ENCODE results near the gene PRDM1.

PRDM1 gene

DNA sequence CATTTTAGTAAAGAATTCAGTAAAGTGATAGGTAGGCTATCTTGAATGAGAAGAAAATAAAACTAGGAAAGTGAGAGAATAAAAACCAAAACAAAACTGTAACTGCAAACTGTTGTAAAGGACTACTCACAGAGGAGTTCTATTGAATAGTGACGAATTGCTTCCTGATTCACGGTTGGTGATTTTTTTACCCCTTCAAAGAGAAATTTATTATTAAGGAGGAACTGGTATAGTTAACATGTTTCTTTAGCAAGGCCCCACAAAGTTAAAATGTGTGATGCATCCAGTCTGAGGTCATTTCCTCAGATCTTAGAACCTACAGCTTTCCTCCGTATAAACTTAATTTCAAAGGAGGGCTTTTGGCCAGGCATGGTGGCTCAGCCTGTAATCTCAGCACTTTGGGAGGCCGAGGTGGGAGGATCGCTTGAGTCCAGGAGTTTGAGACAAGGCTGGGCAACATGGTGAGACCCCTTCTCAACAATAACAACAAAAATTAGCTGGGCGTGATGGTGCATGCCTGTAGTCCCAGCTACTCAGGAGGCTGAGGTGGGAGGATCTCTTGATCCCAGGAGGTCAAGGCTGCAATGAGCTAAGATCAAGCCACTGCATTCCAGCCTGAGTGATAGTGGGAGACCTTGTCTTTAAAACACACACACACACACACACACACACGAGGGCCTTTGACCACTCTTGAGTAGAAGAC is 8.3 kb downstream of the PRDM1 start:
- Histone ChIP-seq H3F3A (ENCODE audit: low read depth) (no peaks in the 10 kb centered on the region), H2AFZ (ENCODE audit: low read length) (no peak overlapping the region), H4K20me1 (ENCODE audit: insufficient read depth, low read length, poor library complexity, severe bottlenecking) (no peaks in the 10 kb centered on the region), H3K9me3 (ENCODE audit: insufficient read depth, low read depth, low read length) (no peaks in the 10 kb centered on the region), H3K36me3 (ENCODE audit: insufficient read depth, low read length) (no peaks in the 10 kb centered on the region), H3K9ac (ENCODE audit: low read depth, low read length, poor library complexity, severe bottlenecking) (no peak overlapping the region), H3K9me2 (replicated peaks; ENCODE audit: low read depth, low read length) (no peaks in the 10 kb centered on the region), H3K4me1 (ENCODE audit: insufficient read depth, low read length, poor library complexity, severe bottlenecking) (peaks cover 38% of the 10 kb centered on the region), H3K27me3 (ENCODE audit: insufficient read depth, low read length, poor library complexity, severe bottlenecking) (no peaks in the 10 kb centered on the region), H3K4me2 (ENCODE audit: low read depth, low read length, poor library complexity, severe bottlenecking) (no peak overlapping the region), H3K79me2 (ENCODE audit: insufficient read depth, low read length) (no peaks in the 10 kb centered on the region), H3K4me3 (ENCODE audit: low read length, poor library complexity, severe bottlenecking) (no peak overlapping the region)
- TF ChIP-seq EZH2phosphoT487 (IDR thresholded peaks at IDR 0.05; ENCODE audit: borderline replicate concordance), result no peak
- TF ChIP-seq, protein P1, sequence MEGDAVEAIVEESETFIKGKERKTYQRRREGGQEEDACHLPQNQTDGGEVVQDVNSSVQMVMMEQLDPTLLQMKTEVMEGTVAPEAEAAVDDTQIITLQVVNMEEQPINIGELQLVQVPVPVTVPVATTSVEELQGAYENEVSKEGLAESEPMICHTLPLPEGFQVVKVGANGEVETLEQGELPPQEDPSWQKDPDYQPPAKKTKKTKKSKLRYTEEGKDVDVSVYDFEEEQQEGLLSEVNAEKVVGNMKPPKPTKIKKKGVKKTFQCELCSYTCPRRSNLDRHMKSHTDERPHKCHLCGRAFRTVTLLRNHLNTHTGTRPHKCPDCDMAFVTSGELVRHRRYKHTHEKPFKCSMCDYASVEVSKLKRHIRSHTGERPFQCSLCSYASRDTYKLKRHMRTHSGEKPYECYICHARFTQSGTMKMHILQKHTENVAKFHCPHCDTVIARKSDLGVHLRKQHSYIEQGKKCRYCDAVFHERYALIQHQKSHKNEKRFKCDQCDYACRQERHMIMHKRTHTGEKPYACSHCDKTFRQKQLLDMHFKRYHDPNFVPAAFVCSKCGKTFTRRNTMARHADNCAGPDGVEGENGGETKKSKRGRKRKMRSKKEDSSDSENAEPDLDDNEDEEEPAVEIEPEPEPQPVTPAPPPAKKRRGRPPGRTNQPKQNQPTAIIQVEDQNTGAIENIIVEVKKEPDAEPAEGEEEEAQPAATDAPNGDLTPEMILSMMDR (conservative IDR thresholded peaks at IDR 0.05; ENCODE audit: low read length), result no peak

DNA sequence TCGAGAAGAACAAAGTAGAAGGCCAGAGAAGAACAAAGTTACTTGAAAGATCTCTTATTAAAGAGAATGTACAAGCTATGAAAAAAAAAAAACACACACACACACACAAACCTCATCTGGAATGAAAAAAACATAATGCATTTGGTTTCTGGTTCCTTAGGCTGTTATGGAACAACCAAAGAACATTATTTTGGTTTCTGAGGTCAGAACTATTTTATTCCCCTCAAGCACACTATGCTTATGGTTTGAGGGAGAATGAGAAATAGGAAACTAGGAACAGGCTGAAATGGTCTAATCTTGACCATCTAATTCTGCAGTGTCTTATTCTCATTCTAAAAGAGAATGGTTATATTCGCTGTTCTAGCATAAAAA is 8.8 kb downstream of the PRDM1 start:
- Histone ChIP-seq H3K4me3 (ENCODE audit: low read length, poor library complexity, severe bottlenecking) (no peak overlapping the region), H3K27me3 (ENCODE audit: insufficient read depth, low read length, poor library complexity, severe bottlenecking) (no peaks in the 10 kb centered on the region), H4K20me1 (ENCODE audit: insufficient read depth, low read length, poor library complexity, severe bottlenecking) (no peaks in the 10 kb centered on the region), H3K9me3 (ENCODE audit: insufficient read depth, low read depth, low read length) (no peaks in the 10 kb centered on the region), H3K79me2 (ENCODE audit: insufficient read depth, low read length) (no peaks in the 10 kb centered on the region), H3K9me2 (replicated peaks; ENCODE audit: low read depth, low read length) (no peaks in the 10 kb centered on the region), H2AFZ (ENCODE audit: low read length) (no peak overlapping the region), H3F3A (ENCODE audit: low read depth) (no peaks in the 10 kb centered on the region), H3K36me3 (ENCODE audit: insufficient read depth, low read length) (no peaks in the 10 kb centered on the region), H3K9ac (ENCODE audit: low read depth, low read length, poor library complexity, severe bottlenecking) (no peak overlapping the region), H3K4me2 (ENCODE audit: low read depth, low read length, poor library complexity, severe bottlenecking) (no peak overlapping the region), H3K4me1 (ENCODE audit: insufficient read depth, low read length, poor library complexity, severe bottlenecking) (peaks cover 43% of the 10 kb centered on the region)
- TF ChIP-seq, protein P1 (conservative IDR thresholded peaks at IDR 0.05; ENCODE audit: low read length), result no peak
- no peak for TF ChIP-seq EZH2phosphoT487 (IDR thresholded peaks at IDR 0.05; ENCODE audit: borderline replicate concordance)

DNA sequence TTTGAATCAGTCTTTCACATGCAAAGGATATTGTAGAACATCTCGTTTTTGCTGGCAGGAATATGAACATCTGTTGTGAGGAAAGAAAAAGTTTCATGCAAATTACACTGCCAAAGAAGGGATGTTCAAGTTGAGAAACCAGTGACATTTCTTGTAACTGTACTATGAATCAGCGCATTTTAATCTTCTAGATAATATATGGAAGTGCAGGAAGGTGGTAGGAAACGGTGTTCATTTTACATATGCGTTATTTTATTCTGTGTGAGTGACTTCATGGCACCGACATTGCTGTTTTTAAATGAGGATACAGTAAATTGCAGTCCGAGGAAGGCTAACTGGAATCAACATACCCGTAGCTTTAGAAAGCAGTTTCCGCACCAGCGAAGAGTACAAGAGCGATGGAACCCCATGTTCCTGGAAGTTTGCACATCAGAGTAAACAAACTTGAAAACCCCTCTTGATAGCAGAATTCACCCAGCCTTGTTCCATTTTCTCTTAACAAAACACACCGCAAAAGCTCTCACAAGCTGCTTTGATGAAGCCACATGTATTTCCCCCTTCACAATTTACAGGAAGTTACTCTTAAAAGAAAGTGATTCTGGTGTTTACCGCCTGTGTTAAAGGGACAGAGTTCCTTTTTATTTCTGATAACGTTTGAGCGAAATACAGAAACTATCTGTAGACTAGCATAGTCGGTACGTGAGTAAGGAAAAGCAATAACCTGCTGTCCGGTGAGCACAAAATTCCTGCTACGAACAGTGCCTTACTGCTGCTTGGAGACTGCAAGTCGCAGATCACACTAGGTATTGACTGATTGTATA is 11.5 kb downstream of the PRDM1 start:
- peak overlapping the region; percentile 88 for H2AFZ ChIP-seq (ENCODE audit: low read length)
- no peaks in the 10 kb centered on the region for H3K79me2 ChIP-seq (ENCODE audit: insufficient read depth, low read length)
- H3K9ac ChIP-seq (ENCODE audit: low read depth, low read length, poor library complexity, severe bottlenecking), result peak overlapping the region; percentile 92
- no peaks in the 10 kb centered on the region for H3K9me3 ChIP-seq (ENCODE audit: insufficient read depth, low read depth, low read length)
- H3K4me1 ChIP-seq (ENCODE audit: insufficient read depth, low read length, poor library complexity, severe bottlenecking), result peaks cover 54% of the 10 kb centered on the region
- H3K9me2 ChIP-seq (replicated peaks; ENCODE audit: low read depth, low read length), result no peaks in the 10 kb centered on the region
- H3K36me3 ChIP-seq (ENCODE audit: insufficient read depth, low read length), result no peaks in the 10 kb centered on the region
- TF ChIP-seq, protein P1 (conservative IDR thresholded peaks at IDR 0.05; ENCODE audit: low read length), result no peak
- TF ChIP-seq EZH2phosphoT487 (IDR thresholded peaks at IDR 0.05; ENCODE audit: borderline replicate concordance), result no peak
- peak overlapping the region; percentile 81 for H3K4me3 ChIP-seq (ENCODE audit: low read length, poor library complexity, severe bottlenecking)
- H3F3A ChIP-seq (ENCODE audit: low read depth), result no peaks in the 10 kb centered on the region
- no peaks in the 10 kb centered on the region for H3K27me3 ChIP-seq (ENCODE audit: insufficient read depth, low read length, poor library complexity, severe bottlenecking)
- H3K4me2 ChIP-seq (ENCODE audit: low read depth, low read length, poor library complexity, severe bottlenecking), result peak overlapping the region; percentile 77
- H4K20me1 ChIP-seq (ENCODE audit: insufficient read depth, low read length, poor library complexity, severe bottlenecking), result no peaks in the 10 kb centered on the region

All from Loucy (cell line).